Keratinocyte (primary cell): ENCODE results near the gene MED27. TPM values are rescaled to one million over a fixed set of nuclear protein-coding genes. Genes with fewer than 3 reads are reported as not detected.
A peak's percentile ranks its signal among the peaks of the same experiment; 100 is the strongest.

ENCODE experiments used
- DNase-seq: peaks from one replicate; pipeline ENCODE4 v3.0.0-alpha.2; 2011; ENCODE audit warnings: low read depth, missing footprints, low spot score
- FAIRE-seq: peaks from 2 replicates; lab custom pipeline; 2011; peaks lifted over from hg19 to GRCh38; lab: Jason Lieb, UNC
- H2AFZ ChIP-seq: 2 replicates; pipeline ENCODE4 v1.6.0; 2012; ENCODE audit warnings: low read length, control low read depth, inconsistent platforms; ENCODE audit not compliant: control insufficient read depth
- H3K27ac ChIP-seq: 2 replicates; pipeline ENCODE4 v1.5.1; 2011; ENCODE audit warnings: low read length; ENCODE audit not compliant: control insufficient read depth, insufficient read depth
- H3K27me3 ChIP-seq: 3 replicates; pipeline ENCODE4 v1.6.0; 2011; ENCODE audit warnings: low read length; ENCODE audit not compliant: control insufficient read depth, insufficient read depth; ENCODE audit errors: extremely low read depth
- H3K36me3 ChIP-seq, 2 experiments: 2 replicates in 1 of 2; 3 replicates in 1 of 2; pipeline ENCODE4 v1.5.1; 2011; ENCODE audit warnings: low read length in 2 of 2, mild to moderate bottlenecking in 1 of 2; ENCODE audit not compliant: control insufficient read depth in 2 of 2, insufficient read depth in 2 of 2; ENCODE audit errors: extremely low read depth in 1 of 2
- H3K4me1 ChIP-seq: 3 replicates; pipeline ENCODE4 v1.5.1; 2011; ENCODE audit warnings: low read length; ENCODE audit not compliant: control insufficient read depth, insufficient read depth; ENCODE audit errors: extremely low read depth
- H3K4me2 ChIP-seq: 3 replicates; pipeline ENCODE4 v1.6.0; 2011; ENCODE audit warnings: low read depth, low read length; ENCODE audit not compliant: control insufficient read depth, insufficient read depth; ENCODE audit errors: extremely low read depth
- H3K4me3 ChIP-seq, 3 experiments: fragments of 200-600 bp in 1 of 3; sonication (generic) in 1 of 3; 2 replicates in 2 of 3; 3 replicates in 1 of 3; pipeline ENCODE4 v1.5.1; 2011 to 2016; ENCODE audit warnings: low read length in 3 of 3, mild to moderate bottlenecking in 3 of 3, control low read depth in 2 of 3, inconsistent platforms in 1 of 3, low read depth in 1 of 3, mixed read lengths in 1 of 3, mixed run types in 1 of 3, moderate library complexity in 1 of 3; ENCODE audit not compliant: control insufficient read depth in 2 of 3, insufficient read depth in 2 of 3; ENCODE audit errors: extremely low read depth in 1 of 3
- H3K79me2 ChIP-seq: 2 replicates; pipeline ENCODE4 v1.6.0; 2012; ENCODE audit warnings: low read length; ENCODE audit not compliant: control insufficient read depth, insufficient read depth
- H3K9ac ChIP-seq: 3 replicates; pipeline ENCODE4 v1.6.0; 2011; ENCODE audit warnings: low read length; ENCODE audit not compliant: control insufficient read depth, insufficient read depth; ENCODE audit errors: extremely low read depth
- H3K9me1 ChIP-seq: 3 replicates; pipeline ENCODE4 v1.6.0; 2011; ENCODE audit warnings: low read length; ENCODE audit not compliant: control insufficient read depth, insufficient read depth; ENCODE audit errors: extremely low read depth
- H3K9me3 ChIP-seq: 2 replicates; pipeline ENCODE4 v1.5.1; 2012; ENCODE audit warnings: low read depth, low read length; ENCODE audit not compliant: control insufficient read depth
- H4K20me1 ChIP-seq: 3 replicates; pipeline ENCODE4 v1.6.0; 2011; ENCODE audit warnings: low read length; ENCODE audit not compliant: control insufficient read depth, insufficient read depth; ENCODE audit errors: extremely low read depth
- CTCF ChIP-seq, 3 experiments: IDR thresholded peaks in 1 of 3; conservative IDR thresholded peaks in 1 of 3; optimal IDR thresholded peaks in 1 of 3; 2 replicates in 2 of 3; 3 replicates in 1 of 3; pipeline versions ENCODE3 to v1.5.1; 2011; ENCODE audit warnings: low read length in 3 of 3, mild to moderate bottlenecking in 3 of 3, moderate library complexity in 2 of 3, control low read depth in 1 of 3, inconsistent platforms in 1 of 3; ENCODE audit not compliant: insufficient read depth in 2 of 3; ENCODE audit errors: extremely low read depth in 1 of 3
- EZH2 ChIP-seq: IDR thresholded peaks from one replicate; pipeline ENCODE4 v1.6.1; 2012; ENCODE audit warnings: inconsistent platforms, mild to moderate bottlenecking, low read length, moderate library complexity
- dilution Hi-C: fragments of 300-500 bp; cut with MboI; formaldehyde crosslinking; loops from one replicate; pipeline ENCODE4 v1.7.0; 2020; ENCODE audit warnings: low sequenced_read_pairs; ENCODE audit not compliant: extremely low pct_ligation_motif_present
- polyA plus RNA-seq, 5 experiments: library from polyadenylated mRNA; depleted of rRNA in 3 of 5; stranded (reverse) in 3 of 5; stranded (forward) in 1 of 5; unstranded in 1 of 5; fragments of >200 nt; gene quantifications; 1 replicate in 1 of 5; 2 replicates in 3 of 5; 3 replicates in 1 of 5; pipeline versions ENCODE4 v1.2.1 to v1.2.3, GENCODE V29; 2011 to 2012; ENCODE audit warnings: missing spikeins in 2 of 5, low read depth in 1 of 5, low replicate concordance in 1 of 5

MED27 gene
- polyA plus RNA-seq, 1 donor (not counting 4 experiments of a cell fraction or from before 2014, with no cell fraction given), result 39.0 TPM

GRCh38 chr9:131815970-131816873 is 263.4 kb downstream of the MED27 start:
- H3K9me1 ChIP-seq, result no peaks in the 10 kb centered on the region
- H3K36me3 ChIP-seq, result no peaks in the 10 kb centered on the region
- H3K27ac ChIP-seq, result no peak overlapping the region
- H3K9me3 ChIP-seq, result no peaks in the 10 kb centered on the region
- DNase-seq, result no peak
- no peak overlapping the region for H2AFZ ChIP-seq
- H3K9ac ChIP-seq, result no peak overlapping the region
- no peaks in the 10 kb centered on the region for H3K4me1 ChIP-seq
- peaks cover 37% of the 10 kb centered on the region for H3K27me3 ChIP-seq
- TF ChIP-seq EZH2, result no peak
- TF ChIP-seq CTCF (optimal IDR thresholded peaks at IDR 0.05 in 1 of 3, IDR thresholded peaks at IDR 0.05 in 1 of 3, conservative IDR thresholded peaks at IDR 0.05 in 1 of 3; ENCODE audit: extremely low read depth in 1 of 3, insufficient read depth in 2 of 3, low read length in 3 of 3), result peak in 1 of 3 experiments; percentile 34
- dilution Hi-C loops, result loop anchor here (25.0 kb wide), 1 partner anchor 346 kb away; the partner anchor contains the start of gene NTNG2
- H3K4me3 ChIP-seq, result peak overlapping the region in 1 of 3 experiments; percentile 3
- peak overlapping the region; percentile 56 for H3K4me2 ChIP-seq
- H4K20me1 ChIP-seq, result no peaks in the 10 kb centered on the region
- H3K79me2 ChIP-seq, result no peaks in the 10 kb centered on the region
- peak; percentile 43 for FAIRE-seq

GRCh38 chr9:131814707-131815106 is 265.0 kb downstream of the MED27 start:
- Histone ChIP-seq H2AFZ (no peak overlapping the region), H3K4me2 (no peak overlapping the region)
- TF ChIP-seq CTCF (optimal IDR thresholded peaks at IDR 0.05 in 1 of 3, IDR thresholded peaks at IDR 0.05 in 1 of 3, conservative IDR thresholded peaks at IDR 0.05 in 1 of 3; ENCODE audit: extremely low read depth in 1 of 3, insufficient read depth in 2 of 3, low read length in 3 of 3), result no peak
- TF ChIP-seq EZH2, result no peak

More at GRCh38 chr9:131814707-131815106, 265.0 kb downstream of the MED27 start:
- peaks cover 6% of the 10 kb centered on the region for H4K20me1 ChIP-seq
- H3K4me1 ChIP-seq, result no peaks in the 10 kb centered on the region
- FAIRE-seq (no peak), DNase-seq (no peak)
- no peak overlapping the region for H3K9ac ChIP-seq
- no peak overlapping the region for H3K27ac ChIP-seq
- dilution Hi-C loops, result loop anchor here (25.0 kb wide), 1 partner anchor 348 kb away; the partner anchor contains the start of gene NTNG2
- peaks cover 51% of the 10 kb centered on the region for H3K27me3 ChIP-seq
- H3K36me3 ChIP-seq, result no peaks in the 10 kb centered on the region
- no peak overlapping the region for H3K4me3 ChIP-seq
- H3K9me3 ChIP-seq, result no peaks in the 10 kb centered on the region
- H3K9me1 ChIP-seq, result no peaks in the 10 kb centered on the region
- H3K79me2 ChIP-seq, result no peaks in the 10 kb centered on the region
